Loucy (cell line): ENCODE results near the gene RASGEF1B.

Source experiments
- H2AFZ ChIP-seq: fragments of 200-600 bp; sonication (generic); 2 replicates; pipeline ENCODE4 v1.6.0; 2016; ENCODE audit warnings: antibody characterized with exemption, mild to moderate bottlenecking, low read length, moderate library complexity
- H3F3A ChIP-seq: fragments of 200-600 bp; 2 replicates; pipeline ENCODE4 v1.6.0; 2016; ENCODE audit warnings: antibody characterized with exemption, low read depth, mild to moderate bottlenecking
- H3K27me3 ChIP-seq: fragments of 200-600 bp; sonication (generic); 2 replicates; pipeline ENCODE4 v1.6.1; 2014; ENCODE audit warnings: low read length, mild to moderate bottlenecking; ENCODE audit not compliant: insufficient read depth, poor library complexity, severe bottlenecking
- H3K36me3 ChIP-seq: fragments of 200-600 bp; sonication (generic); 2 replicates; pipeline ENCODE4 v1.6.1; 2016; ENCODE audit warnings: low read length; ENCODE audit not compliant: insufficient read depth
- H3K4me1 ChIP-seq: fragments of 200-600 bp; sonication (generic); 2 replicates; pipeline ENCODE4 v1.5.1; 2014; ENCODE audit warnings: low read length, mild to moderate bottlenecking; ENCODE audit not compliant: insufficient read depth, poor library complexity, severe bottlenecking
- H3K4me2 ChIP-seq: fragments of 200-600 bp; sonication (generic); 2 replicates; pipeline ENCODE4 v1.6.0; 2014; ENCODE audit warnings: antibody characterized with exemption, low read length, low read depth, mild to moderate bottlenecking; ENCODE audit not compliant: poor library complexity, severe bottlenecking
- H3K4me3 ChIP-seq: fragments of 200-600 bp; sonication (generic); 2 replicates; pipeline ENCODE4 v1.5.1; 2014; ENCODE audit warnings: low read length, mild to moderate bottlenecking, mixed read lengths; ENCODE audit not compliant: poor library complexity, severe bottlenecking
- H3K79me2 ChIP-seq: fragments of 200-600 bp; sonication (generic); 2 replicates; pipeline ENCODE4 v1.6.1; 2014; ENCODE audit warnings: low read length; ENCODE audit not compliant: insufficient read depth
- H3K9ac ChIP-seq: fragments of 200-600 bp; sonication (generic); 2 replicates; pipeline ENCODE4 v1.6.0; 2014; ENCODE audit warnings: mild to moderate bottlenecking, low read depth, low read length, moderate library complexity; ENCODE audit not compliant: poor library complexity, severe bottlenecking
- H3K9me2 ChIP-seq: fragments of 200-600 bp; sonication (generic); replicated peaks from 2 replicates; pipeline ENCODE4 v1.6.1; 2016; ENCODE audit warnings: low read depth, low read length, mixed read lengths
- H3K9me3 ChIP-seq: fragments of 200-600 bp; sonication (generic); 2 replicates; pipeline ENCODE4 v1.6.1; 2014; ENCODE audit warnings: mild to moderate bottlenecking, antibody characterized with exemption, low read length, low read depth; ENCODE audit not compliant: insufficient read depth
- H4K20me1 ChIP-seq: fragments of 200-600 bp; sonication (generic); 2 replicates; pipeline ENCODE4 v1.6.0; 2014; ENCODE audit warnings: antibody characterized with exemption, low read length, mild to moderate bottlenecking; ENCODE audit not compliant: insufficient read depth, poor library complexity, severe bottlenecking
- CTCF ChIP-seq: fragments of 200-600 bp; sonication (generic); conservative IDR thresholded peaks from 2 replicates; pipeline ENCODE4 v1.5.1; 2014; ENCODE audit warnings: mild to moderate bottlenecking, antibody characterized with exemption, low read length
- EZH2phosphoT487 ChIP-seq: fragments of 200-600 bp; IDR thresholded peaks from 2 replicates; pipeline ENCODE4 v1.6.1; 2018; ENCODE audit warnings: antibody characterized with exemption, mild to moderate bottlenecking, moderate library complexity, borderline replicate concordance

The RASGEF1B gene

GRCh38 chr4:81429607-81430006 is 42.1 kb downstream of the RASGEF1B start:
- H3K4me3 ChIP-seq, result no peak overlapping the region
- H3K4me1 ChIP-seq, result peaks cover 6% of the 10 kb centered on the region
- H4K20me1 ChIP-seq, result no peaks in the 10 kb centered on the region
- no peak for TF ChIP-seq EZH2phosphoT487
- no peak for TF ChIP-seq CTCF
- H3K79me2 ChIP-seq, result no peaks in the 10 kb centered on the region
- no peak overlapping the region for H2AFZ ChIP-seq
- H3K9ac ChIP-seq, result no peak overlapping the region
- H3K27me3 ChIP-seq, result no peaks in the 10 kb centered on the region
- peaks cover 8% of the 10 kb centered on the region; the same call in 1 of the 2 replicates for H3K36me3 ChIP-seq
- H3K9me2 ChIP-seq, result no peaks in the 10 kb centered on the region
- no peaks in the 10 kb centered on the region for H3F3A ChIP-seq
- no peak overlapping the region for H3K4me2 ChIP-seq
- H3K9me3 ChIP-seq, result no peaks in the 10 kb centered on the region

- H3K27me3 ChIP-seq, result no peaks in the 10 kb centered on the region
Measured at GRCh38 chr4:81429031-81429430, 42.7 kb downstream of the RASGEF1B start.

GRCh38 chr4:81428002-81428401 is 43.7 kb downstream of the RASGEF1B start:
- peaks cover 8% of the 10 kb centered on the region; the same call in 1 of the 2 replicates for H3K36me3 ChIP-seq
- no peaks in the 10 kb centered on the region for H3K27me3 ChIP-seq
- no peak for TF ChIP-seq EZH2phosphoT487
- TF ChIP-seq CTCF, result no peak
- no peaks in the 10 kb centered on the region for H4K20me1 ChIP-seq
- no peak overlapping the region for H3K9ac ChIP-seq
- H3K9me2 ChIP-seq, result no peaks in the 10 kb centered on the region
- peaks cover 6% of the 10 kb centered on the region for H3K4me1 ChIP-seq
- no peaks in the 10 kb centered on the region for H3F3A ChIP-seq
- no peaks in the 10 kb centered on the region for H3K79me2 ChIP-seq
- H3K4me3 ChIP-seq, result no peak overlapping the region
- H3K9me3 ChIP-seq, result no peaks in the 10 kb centered on the region
- no peak overlapping the region for H2AFZ ChIP-seq
- H3K4me2 ChIP-seq, result no peak overlapping the region

More at GRCh38 chr4:81429031-81429430, 42.7 kb downstream of the RASGEF1B start:
- H2AFZ ChIP-seq, result no peak overlapping the region
- no peaks in the 10 kb centered on the region for H3K79me2 ChIP-seq
- H3K4me1 ChIP-seq, result peaks cover 6% of the 10 kb centered on the region
- H3K4me2 ChIP-seq, result no peak overlapping the region
- no peaks in the 10 kb centered on the region for H4K20me1 ChIP-seq
- H3K9me2 ChIP-seq, result no peaks in the 10 kb centered on the region
- TF ChIP-seq EZH2phosphoT487, result no peak
- TF ChIP-seq CTCF, result no peak
- peaks cover 8% of the 10 kb centered on the region; the same call in 1 of the 2 replicates for H3K36me3 ChIP-seq
- H3F3A ChIP-seq, result no peaks in the 10 kb centered on the region
- no peak overlapping the region for H3K4me3 ChIP-seq
- no peak overlapping the region for H3K9ac ChIP-seq
- no peaks in the 10 kb centered on the region for H3K9me3 ChIP-seq
